DND-41 (cell line): ENCODE results near the gene RNU2-63P.

Experiments
- ATAC-seq: fragments of 200-7000 bp; cut with Tn5 transposase; 3 replicates; pipeline ENCODE4 v1.9.1; 2021; ENCODE audit warnings: low read depth; ENCODE audit not compliant: insufficient read depth
- DNase-seq: peaks from one replicate; pipeline ENCODE4 v3.0.0-alpha.2; 2020
- H2AFZ ChIP-seq: 2 replicates; pipeline ENCODE4 v1.6.0; 2012; ENCODE audit warnings: low read depth, low read length
- H3K27ac ChIP-seq: 2 replicates; pipeline ENCODE4 v1.5.1; 2012; ENCODE audit warnings: low read length, inconsistent platforms
- H3K27me3 ChIP-seq: fragments of 200-600 bp; sonication (generic); 2 replicates; pipeline ENCODE4 v1.6.0; 2012; ENCODE audit warnings: low read length, mild to moderate bottlenecking, inconsistent platforms; ENCODE audit not compliant: insufficient read depth, poor library complexity
- H3K36me3 ChIP-seq: 2 replicates; pipeline ENCODE4 v1.5.1; 2012; ENCODE audit warnings: low read length, inconsistent platforms; ENCODE audit not compliant: insufficient read depth
- H3K4me1 ChIP-seq: 2 replicates; pipeline ENCODE4 v1.5.1; 2012; ENCODE audit warnings: mild to moderate bottlenecking, low read length; ENCODE audit not compliant: insufficient read depth
- H3K4me2 ChIP-seq: 2 replicates; pipeline ENCODE4 v1.6.0; 2012; ENCODE audit warnings: mild to moderate bottlenecking, moderate library complexity, low read length, inconsistent platforms; ENCODE audit not compliant: insufficient read depth
- H3K4me3 ChIP-seq, 2 experiments: fragments of 200-600 bp in 1 of 2; shearing (Covaris generic) in 1 of 2; 2 replicates each; pipeline ENCODE4 v1.5.1; 2012 to 2016; ENCODE audit warnings: inconsistent platforms in 2 of 2, low read length in 2 of 2, mild to moderate bottlenecking in 2 of 2, low read depth in 1 of 2, moderate library complexity in 1 of 2
- H3K79me2 ChIP-seq: 2 replicates; pipeline ENCODE4 v1.6.0; 2012; ENCODE audit warnings: low read length, inconsistent platforms; ENCODE audit not compliant: insufficient read depth
- H3K9ac ChIP-seq: 2 replicates; pipeline ENCODE4 v1.6.0; 2012; ENCODE audit warnings: low read depth, mild to moderate bottlenecking, inconsistent platforms, low read length, moderate library complexity
- H3K9me3 ChIP-seq: 2 replicates; pipeline ENCODE4 v1.5.1; 2012; ENCODE audit warnings: low read length, moderate library complexity, mild to moderate bottlenecking, inconsistent platforms; ENCODE audit not compliant: insufficient read depth, severe bottlenecking
- H4K20me1 ChIP-seq: 2 replicates; pipeline ENCODE4 v1.6.0; 2012; ENCODE audit warnings: low read length; ENCODE audit not compliant: insufficient read depth
- EZH2 ChIP-seq: IDR thresholded peaks from 3 replicates; pipeline ENCODE4 v1.6.1; 2012; ENCODE audit warnings: borderline replicate concordance, low read depth, mild to moderate bottlenecking, moderate library complexity, low read length, inconsistent platforms; ENCODE audit not compliant: severe bottlenecking
- TF ChIP-seq, protein P1 (sequence below): IDR thresholded peaks from 2 replicates; pipeline ENCODE4 v1.5.1; 2012; ENCODE audit warnings: borderline replicate concordance, low read length, moderate library complexity, mild to moderate bottlenecking; ENCODE audit not compliant: poor library complexity, severe bottlenecking; ENCODE audit errors: extremely low read depth

The RNU2-63P gene

DNA sequence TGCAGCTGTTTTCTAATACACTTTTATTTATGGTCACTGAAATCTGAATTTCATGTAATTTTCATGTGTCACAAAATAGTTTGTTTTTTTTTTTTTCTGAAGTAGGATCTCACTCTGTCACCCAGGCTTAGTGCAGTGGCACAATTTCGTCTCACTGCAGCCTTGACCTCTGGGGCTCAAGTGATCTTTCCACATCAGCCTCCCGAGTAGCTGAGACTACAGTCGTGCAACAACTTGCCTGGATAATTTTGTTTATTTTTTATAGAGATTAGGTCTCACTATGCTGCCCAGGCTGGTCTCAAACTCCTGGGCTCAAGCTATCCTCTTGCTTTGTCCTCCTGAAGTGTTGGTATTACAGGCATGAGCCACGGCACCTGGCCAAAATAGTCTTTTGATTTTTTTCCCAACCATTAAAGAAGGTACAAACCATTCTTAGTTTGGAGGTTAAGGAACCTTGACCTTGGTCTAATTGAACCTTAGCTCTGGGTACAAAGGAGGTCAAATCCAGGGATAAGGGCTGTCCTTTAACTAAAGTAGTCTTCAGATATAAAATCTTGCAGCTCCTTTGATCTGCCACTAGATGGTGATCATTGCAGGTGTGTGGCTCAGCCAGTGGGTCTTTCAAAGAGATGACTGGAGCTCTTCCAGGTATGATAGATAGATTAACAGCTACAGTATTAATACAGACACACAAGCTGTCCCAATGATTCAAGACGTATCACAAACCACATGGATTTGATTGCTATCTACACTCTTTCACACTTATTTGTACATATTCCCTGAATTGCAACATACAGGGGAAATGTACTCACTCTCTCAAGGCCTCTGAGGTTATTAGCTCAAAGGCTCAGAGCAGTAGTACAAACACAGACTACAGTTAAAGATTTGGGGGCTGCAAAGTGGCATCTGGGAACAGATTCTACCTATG lies 43.9 kb upstream of the RNU2-63P start:
- DNase-seq = peak; percentile 39
- H3K27ac ChIP-seq = no peak overlapping the region
- H3K4me1 ChIP-seq = peaks cover 10% of the 10 kb centered on the region
- no peaks in the 10 kb centered on the region for H3K9me3 ChIP-seq
- no peaks in the 10 kb centered on the region; the same call in 1 of the 2 replicates for H3K36me3 ChIP-seq
- H3K27me3 ChIP-seq = no peaks in the 10 kb centered on the region
- no peak overlapping the region for H3K4me3 ChIP-seq
- no peak overlapping the region for H3K9ac ChIP-seq
- ATAC-seq = peak; percentile 37; the same call in 2 of the 3 replicates
- H3K79me2 ChIP-seq = peaks cover 10% of the 10 kb centered on the region
- no peak for TF ChIP-seq EZH2
- TF ChIP-seq, protein P1, sequence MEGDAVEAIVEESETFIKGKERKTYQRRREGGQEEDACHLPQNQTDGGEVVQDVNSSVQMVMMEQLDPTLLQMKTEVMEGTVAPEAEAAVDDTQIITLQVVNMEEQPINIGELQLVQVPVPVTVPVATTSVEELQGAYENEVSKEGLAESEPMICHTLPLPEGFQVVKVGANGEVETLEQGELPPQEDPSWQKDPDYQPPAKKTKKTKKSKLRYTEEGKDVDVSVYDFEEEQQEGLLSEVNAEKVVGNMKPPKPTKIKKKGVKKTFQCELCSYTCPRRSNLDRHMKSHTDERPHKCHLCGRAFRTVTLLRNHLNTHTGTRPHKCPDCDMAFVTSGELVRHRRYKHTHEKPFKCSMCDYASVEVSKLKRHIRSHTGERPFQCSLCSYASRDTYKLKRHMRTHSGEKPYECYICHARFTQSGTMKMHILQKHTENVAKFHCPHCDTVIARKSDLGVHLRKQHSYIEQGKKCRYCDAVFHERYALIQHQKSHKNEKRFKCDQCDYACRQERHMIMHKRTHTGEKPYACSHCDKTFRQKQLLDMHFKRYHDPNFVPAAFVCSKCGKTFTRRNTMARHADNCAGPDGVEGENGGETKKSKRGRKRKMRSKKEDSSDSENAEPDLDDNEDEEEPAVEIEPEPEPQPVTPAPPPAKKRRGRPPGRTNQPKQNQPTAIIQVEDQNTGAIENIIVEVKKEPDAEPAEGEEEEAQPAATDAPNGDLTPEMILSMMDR = peak; percentile 84
- no peaks in the 10 kb centered on the region for H4K20me1 ChIP-seq
- no peak overlapping the region for H3K4me2 ChIP-seq
- no peak overlapping the region for H2AFZ ChIP-seq

DNA sequence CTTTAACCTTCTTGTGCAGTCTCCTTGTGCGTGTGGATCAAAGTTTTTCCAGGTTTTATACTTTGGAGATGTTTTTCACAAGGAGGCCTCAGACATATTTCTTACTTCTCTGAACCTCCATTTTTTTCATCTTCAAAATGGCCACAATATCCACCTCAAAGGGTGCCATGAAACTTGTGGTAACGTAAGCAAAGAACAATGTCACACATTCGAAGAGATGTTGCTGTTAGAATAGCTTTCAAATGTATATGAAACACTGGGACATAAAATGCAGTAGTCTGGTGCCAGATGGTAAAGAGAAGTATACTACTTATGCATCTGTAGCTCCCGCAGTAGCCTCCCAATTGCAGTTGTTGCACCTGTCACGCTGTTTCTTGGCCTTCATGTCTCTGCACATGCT lies 41.8 kb upstream of the RNU2-63P start:
- Histone ChIP-seq H3K4me3 (no peak overlapping the region), H3K36me3 (peaks cover 11% of the 10 kb centered on the region), H3K27me3 (no peaks in the 10 kb centered on the region), H4K20me1 (0 out of 2 replicates have a peak, but pooled peaks cover 4% of the 10 kb centered on the region), H3K27ac (no peak overlapping the region), H3K4me2 (no peak overlapping the region), H3K9me3 (no peaks in the 10 kb centered on the region), H3K4me1 (peaks cover 27% of the 10 kb centered on the region), H3K9ac (no peak overlapping the region), H3K79me2 (peaks cover 29% of the 10 kb centered on the region), H2AFZ (0 out of 2 replicates have a peak overlapping the region, but pooled peaks have one; percentile 19)
- no peak for DNase-seq
- TF ChIP-seq, protein P1 = no peak
- TF ChIP-seq EZH2 = no peak
- no peak for ATAC-seq

DNA sequence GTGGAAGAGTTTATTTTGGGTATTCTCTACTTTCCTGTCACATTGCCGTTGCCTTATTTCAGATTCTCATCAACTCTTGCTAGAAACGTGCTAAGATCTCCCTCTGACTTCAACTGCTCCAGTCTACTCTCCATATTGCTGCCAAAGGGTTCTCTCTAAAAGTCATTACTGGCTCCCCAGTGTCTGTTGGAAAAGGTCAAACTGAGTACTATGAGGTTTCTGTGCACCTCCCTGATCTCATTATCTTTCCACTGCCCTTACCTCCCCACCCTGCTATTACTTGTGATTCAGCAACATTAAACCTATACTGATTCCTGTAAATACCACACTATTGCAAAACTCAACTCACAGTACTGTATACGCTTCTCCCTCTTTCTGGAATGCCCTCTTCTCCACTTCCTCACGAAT lies 41.1 kb upstream of the RNU2-63P start:
- peaks cover 11% of the 10 kb centered on the region for H3K36me3 ChIP-seq
- H3K9me3 ChIP-seq = no peaks in the 10 kb centered on the region
- TF ChIP-seq EZH2 = no peak
- TF ChIP-seq, protein P1 = no peak
- H3K4me2 ChIP-seq = no peak overlapping the region
- ATAC-seq (no peak), DNase-seq (no peak)
- H3K4me1 ChIP-seq = peaks cover 31% of the 10 kb centered on the region
- no peak overlapping the region for H3K4me3 ChIP-seq
- H3K27ac ChIP-seq = no peak overlapping the region
- no peak overlapping the region for H3K9ac ChIP-seq
- 0 out of 2 replicates have a peak, but pooled peaks cover 4% of the 10 kb centered on the region for H4K20me1 ChIP-seq
- no peaks in the 10 kb centered on the region for H3K27me3 ChIP-seq
- peak overlapping the region; percentile 26; the same call in 1 of the 2 replicates for H2AFZ ChIP-seq
- peaks cover 32% of the 10 kb centered on the region for H3K79me2 ChIP-seq
